ENCODE measurements around the gene UGT2A1. TPM values are rescaled to one million over a fixed set of nuclear protein-coding genes. Genes with fewer than 3 reads are reported as not detected.

Gene UGT2A1
- polyA plus RNA-seq, 1 donor from 2014 or later = not detected

DNA sequence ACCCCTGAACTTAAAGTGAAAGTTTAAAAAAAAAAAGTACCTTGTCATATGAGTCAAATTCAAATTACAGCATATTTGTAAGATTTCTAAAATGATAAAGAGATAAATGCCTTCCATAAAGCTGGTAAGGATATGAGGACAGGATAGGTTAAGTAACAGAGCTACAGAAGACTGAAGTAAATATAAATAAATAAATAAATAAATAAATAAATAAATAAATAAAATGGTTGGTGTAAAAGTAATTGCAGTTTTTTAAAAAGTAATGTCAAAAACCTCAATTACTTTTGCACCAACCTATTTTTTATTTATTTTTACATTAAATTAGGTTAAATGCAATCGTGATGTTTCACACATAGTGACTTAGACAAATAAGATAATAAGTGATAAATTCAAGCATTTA is 75.8 kb downstream of the UGT2A1 start:
- no peak for TF ChIP-seq MXI1 (conservative IDR thresholded peaks at IDR 0.05; ENCODE audit: poor library complexity, severe bottlenecking)
- no peak for TF ChIP-seq POLR2AphosphoS5 (IDR thresholded peaks at IDR 0.05)
- no peak for TF ChIP-seq EZH2 (IDR thresholded peaks at IDR 0.05; ENCODE audit: borderline replicate concordance, insufficient read depth, low read length, poor library complexity, severe bottlenecking)
- TF ChIP-seq SMC3 (conservative IDR thresholded peaks at IDR 0.05; ENCODE audit: poor library complexity) = no peak
- no peak for TF ChIP-seq RAD21 (conservative IDR thresholded peaks at IDR 0.05)
- no peak for TF ChIP-seq EP300 (conservative IDR thresholded peaks at IDR 0.05; ENCODE audit: poor library complexity, severe bottlenecking)
- no peak for TF ChIP-seq TAF1 (IDR thresholded peaks at IDR 0.05; ENCODE audit: low read depth)

DNA sequence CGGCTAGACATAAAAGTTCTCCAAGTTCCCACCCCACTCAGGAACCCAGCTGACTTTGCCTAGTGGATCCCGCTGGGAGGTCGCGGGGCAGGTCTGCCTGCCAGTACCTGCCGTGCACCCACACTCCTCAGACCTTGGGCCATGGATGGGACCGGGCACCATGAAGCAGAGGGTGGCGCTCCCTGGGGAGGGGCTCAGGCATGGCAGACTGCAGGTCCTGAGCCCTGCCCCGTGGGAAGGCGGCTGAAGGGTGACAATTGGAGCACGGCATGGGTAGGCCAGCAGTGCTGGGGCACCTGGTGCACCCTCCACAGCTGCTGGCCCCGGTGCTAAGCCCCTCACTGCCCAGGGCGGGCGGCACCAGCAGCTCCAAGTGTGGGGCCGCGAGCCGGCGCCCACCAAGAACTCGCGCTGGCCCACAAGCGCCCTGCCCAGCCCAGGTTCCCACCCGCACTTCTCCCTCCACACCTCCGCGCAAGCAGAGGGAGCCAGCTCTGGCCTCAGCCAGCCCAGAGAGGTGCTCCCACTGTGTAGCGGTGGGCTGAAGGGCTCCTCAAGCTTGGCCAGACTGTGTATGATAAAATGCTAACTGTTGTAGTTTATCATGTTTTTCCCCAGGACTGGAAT is 76.7 kb downstream of the UGT2A1 start:
- H3K9me2 ChIP-seq (ENCODE audit: insufficient read depth, low read length) = no peaks in the 10 kb centered on the region
- H3K9ac ChIP-seq (ENCODE audit: low read length) = no peak overlapping the region
- no peaks in the 10 kb centered on the region for H3F3A ChIP-seq (ENCODE audit: insufficient read depth, low read length, poor library complexity, severe bottlenecking)
- no peak overlapping the region for H3K4me3 ChIP-seq (ENCODE audit: low read length)
- H4K20me1 ChIP-seq (ENCODE audit: insufficient read depth) = no peaks in the 10 kb centered on the region
- TF ChIP-seq, protein P1, sequence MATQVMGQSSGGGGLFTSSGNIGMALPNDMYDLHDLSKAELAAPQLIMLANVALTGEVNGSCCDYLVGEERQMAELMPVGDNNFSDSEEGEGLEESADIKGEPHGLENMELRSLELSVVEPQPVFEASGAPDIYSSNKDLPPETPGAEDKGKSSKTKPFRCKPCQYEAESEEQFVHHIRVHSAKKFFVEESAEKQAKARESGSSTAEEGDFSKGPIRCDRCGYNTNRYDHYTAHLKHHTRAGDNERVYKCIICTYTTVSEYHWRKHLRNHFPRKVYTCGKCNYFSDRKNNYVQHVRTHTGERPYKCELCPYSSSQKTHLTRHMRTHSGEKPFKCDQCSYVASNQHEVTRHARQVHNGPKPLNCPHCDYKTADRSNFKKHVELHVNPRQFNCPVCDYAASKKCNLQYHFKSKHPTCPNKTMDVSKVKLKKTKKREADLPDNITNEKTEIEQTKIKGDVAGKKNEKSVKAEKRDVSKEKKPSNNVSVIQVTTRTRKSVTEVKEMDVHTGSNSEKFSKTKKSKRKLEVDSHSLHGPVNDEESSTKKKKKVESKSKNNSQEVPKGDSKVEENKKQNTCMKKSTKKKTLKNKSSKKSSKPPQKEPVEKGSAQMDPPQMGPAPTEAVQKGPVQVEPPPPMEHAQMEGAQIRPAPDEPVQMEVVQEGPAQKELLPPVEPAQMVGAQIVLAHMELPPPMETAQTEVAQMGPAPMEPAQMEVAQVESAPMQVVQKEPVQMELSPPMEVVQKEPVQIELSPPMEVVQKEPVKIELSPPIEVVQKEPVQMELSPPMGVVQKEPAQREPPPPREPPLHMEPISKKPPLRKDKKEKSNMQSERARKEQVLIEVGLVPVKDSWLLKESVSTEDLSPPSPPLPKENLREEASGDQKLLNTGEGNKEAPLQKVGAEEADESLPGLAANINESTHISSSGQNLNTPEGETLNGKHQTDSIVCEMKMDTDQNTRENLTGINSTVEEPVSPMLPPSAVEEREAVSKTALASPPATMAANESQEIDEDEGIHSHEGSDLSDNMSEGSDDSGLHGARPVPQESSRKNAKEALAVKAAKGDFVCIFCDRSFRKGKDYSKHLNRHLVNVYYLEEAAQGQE (IDR thresholded peaks at IDR 0.05; ENCODE audit: borderline replicate concordance) = no peak
- TF ChIP-seq POLR2AphosphoS5 (IDR thresholded peaks at IDR 0.05) (no peak), TAF1 (IDR thresholded peaks at IDR 0.05; ENCODE audit: low read depth) (no peak), SMC3 (conservative IDR thresholded peaks at IDR 0.05; ENCODE audit: poor library complexity) (no peak), EZH2 (IDR thresholded peaks at IDR 0.05; ENCODE audit: borderline replicate concordance, insufficient read depth, low read length, poor library complexity, severe bottlenecking) (no peak), RAD21 (conservative IDR thresholded peaks at IDR 0.05) (no peak), MXI1 (conservative IDR thresholded peaks at IDR 0.05; ENCODE audit: poor library complexity, severe bottlenecking) (no peak), EP300 (conservative IDR thresholded peaks at IDR 0.05; ENCODE audit: poor library complexity, severe bottlenecking) (no peak)
- TF ChIP-seq, protein P2, sequence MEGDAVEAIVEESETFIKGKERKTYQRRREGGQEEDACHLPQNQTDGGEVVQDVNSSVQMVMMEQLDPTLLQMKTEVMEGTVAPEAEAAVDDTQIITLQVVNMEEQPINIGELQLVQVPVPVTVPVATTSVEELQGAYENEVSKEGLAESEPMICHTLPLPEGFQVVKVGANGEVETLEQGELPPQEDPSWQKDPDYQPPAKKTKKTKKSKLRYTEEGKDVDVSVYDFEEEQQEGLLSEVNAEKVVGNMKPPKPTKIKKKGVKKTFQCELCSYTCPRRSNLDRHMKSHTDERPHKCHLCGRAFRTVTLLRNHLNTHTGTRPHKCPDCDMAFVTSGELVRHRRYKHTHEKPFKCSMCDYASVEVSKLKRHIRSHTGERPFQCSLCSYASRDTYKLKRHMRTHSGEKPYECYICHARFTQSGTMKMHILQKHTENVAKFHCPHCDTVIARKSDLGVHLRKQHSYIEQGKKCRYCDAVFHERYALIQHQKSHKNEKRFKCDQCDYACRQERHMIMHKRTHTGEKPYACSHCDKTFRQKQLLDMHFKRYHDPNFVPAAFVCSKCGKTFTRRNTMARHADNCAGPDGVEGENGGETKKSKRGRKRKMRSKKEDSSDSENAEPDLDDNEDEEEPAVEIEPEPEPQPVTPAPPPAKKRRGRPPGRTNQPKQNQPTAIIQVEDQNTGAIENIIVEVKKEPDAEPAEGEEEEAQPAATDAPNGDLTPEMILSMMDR (IDR thresholded peaks at IDR 0.05; ENCODE audit: poor library complexity, severe bottlenecking) = no peak
- no peaks in the 10 kb centered on the region for H3K36me3 ChIP-seq (ENCODE audit: insufficient read depth, low read length)
- H3K27ac ChIP-seq (ENCODE audit: low read length) = no peak overlapping the region
- H3K79me2 ChIP-seq (replicated peaks; ENCODE audit: insufficient read depth, low read length) = no peaks in the 10 kb centered on the region
- H2AFZ ChIP-seq (ENCODE audit: low read depth, low read length) = no peak overlapping the region
- no peak overlapping the region for H3K4me2 ChIP-seq (ENCODE audit: low read length)
- no peaks in the 10 kb centered on the region for H3K27me3 ChIP-seq (ENCODE audit: insufficient read depth, low read depth, low read length)
- no peaks in the 10 kb centered on the region for H3K9me3 ChIP-seq (ENCODE audit: low read length)

More for the DNA sequence above, 75.8 kb downstream of the UGT2A1 start:
- Histone ChIP-seq H3K4me2 (ENCODE audit: low read length) (no peak overlapping the region), H3K27me3 (ENCODE audit: insufficient read depth, low read depth, low read length) (no peaks in the 10 kb centered on the region), H3K9me2 (ENCODE audit: insufficient read depth, low read length) (no peaks in the 10 kb centered on the region), H3K27ac (ENCODE audit: low read length) (no peak overlapping the region), H3K79me2 (replicated peaks; ENCODE audit: insufficient read depth, low read length) (no peaks in the 10 kb centered on the region), H3K9me3 (ENCODE audit: low read length) (no peaks in the 10 kb centered on the region), H4K20me1 (ENCODE audit: insufficient read depth) (no peaks in the 10 kb centered on the region), H3K4me3 (ENCODE audit: low read length) (no peak overlapping the region), H2AFZ (ENCODE audit: low read depth, low read length) (no peak overlapping the region), H3K36me3 (ENCODE audit: insufficient read depth, low read length) (no peaks in the 10 kb centered on the region), H3F3A (ENCODE audit: insufficient read depth, low read length, poor library complexity, severe bottlenecking) (no peaks in the 10 kb centered on the region), H3K9ac (ENCODE audit: low read length) (no peak overlapping the region)
